ENCODE data around the gene CCT7. TPM values are rescaled to one million over a fixed set of nuclear protein-coding genes. Genes with fewer than 3 reads are reported as not detected.

The CCT7 gene
- total and polyA plus RNA-seq, 2 experiments from 2014 or later: 190 to 197 TPM

DNA sequence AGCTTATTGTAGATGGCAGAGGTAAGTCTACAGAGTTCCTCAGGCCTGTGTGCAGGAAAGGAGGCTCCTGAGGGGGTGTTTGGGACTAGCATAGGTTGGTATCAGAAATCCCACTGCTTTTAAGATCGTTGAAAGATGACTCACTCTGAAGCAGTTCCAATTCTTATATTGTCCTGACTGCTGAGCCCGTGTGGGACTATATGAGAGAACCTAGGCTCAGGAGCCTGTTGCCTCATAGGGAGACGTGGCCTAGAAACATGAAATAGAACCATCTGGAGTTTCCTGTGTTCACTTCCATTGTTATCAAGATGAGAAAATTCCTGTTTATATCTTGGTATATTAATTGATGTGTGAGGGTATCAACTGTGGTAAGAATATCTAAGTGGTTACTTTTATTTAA lies 5.7 kb downstream of the CCT7 start:
- WGBS (ENCODE audit: low lambda C conversion rate, missing lambda C conversion rate): 77% methylated on average over 3 of the region's 3 CpGs
- Histone ChIP-seq H3K9me2 (replicated peaks; ENCODE audit: insufficient read depth) (no peaks in the 10 kb centered on the region), H3K4me1 (ENCODE audit: insufficient read depth) (peaks cover 6% of the 10 kb centered on the region), H4K20me1 (ENCODE audit: insufficient read depth, poor library complexity, severe bottlenecking) (peaks cover 90% of the 10 kb centered on the region), H3K79me2 (peaks cover 83% of the 10 kb centered on the region), H3K4me2 (no peak overlapping the region), H3K36me3 (replicated peaks; ENCODE audit: insufficient read depth, low read depth) (no peaks in the 10 kb centered on the region), H3K27me3 (no peaks in the 10 kb centered on the region), H3K4me3 (no peak overlapping the region), H2AFZ (no peak overlapping the region), H3K9me3 (ENCODE audit: low read depth) (no peaks in the 10 kb centered on the region), H3K27ac (no peak overlapping the region)
- TF ChIP-seq, protein P1, sequence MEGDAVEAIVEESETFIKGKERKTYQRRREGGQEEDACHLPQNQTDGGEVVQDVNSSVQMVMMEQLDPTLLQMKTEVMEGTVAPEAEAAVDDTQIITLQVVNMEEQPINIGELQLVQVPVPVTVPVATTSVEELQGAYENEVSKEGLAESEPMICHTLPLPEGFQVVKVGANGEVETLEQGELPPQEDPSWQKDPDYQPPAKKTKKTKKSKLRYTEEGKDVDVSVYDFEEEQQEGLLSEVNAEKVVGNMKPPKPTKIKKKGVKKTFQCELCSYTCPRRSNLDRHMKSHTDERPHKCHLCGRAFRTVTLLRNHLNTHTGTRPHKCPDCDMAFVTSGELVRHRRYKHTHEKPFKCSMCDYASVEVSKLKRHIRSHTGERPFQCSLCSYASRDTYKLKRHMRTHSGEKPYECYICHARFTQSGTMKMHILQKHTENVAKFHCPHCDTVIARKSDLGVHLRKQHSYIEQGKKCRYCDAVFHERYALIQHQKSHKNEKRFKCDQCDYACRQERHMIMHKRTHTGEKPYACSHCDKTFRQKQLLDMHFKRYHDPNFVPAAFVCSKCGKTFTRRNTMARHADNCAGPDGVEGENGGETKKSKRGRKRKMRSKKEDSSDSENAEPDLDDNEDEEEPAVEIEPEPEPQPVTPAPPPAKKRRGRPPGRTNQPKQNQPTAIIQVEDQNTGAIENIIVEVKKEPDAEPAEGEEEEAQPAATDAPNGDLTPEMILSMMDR (IDR thresholded peaks at IDR 0.05; ENCODE audit: poor library complexity): no peak
- TF ChIP-seq EZH2phosphoT487 (IDR thresholded peaks at IDR 0.05; ENCODE audit: low read depth, severe bottlenecking, unreplicated experiment): no peak
- TF ChIP-seq EZH2 (IDR thresholded peaks at IDR 0.05; ENCODE audit: borderline replicate concordance): no peak
- no peak for DNase-seq (ENCODE audit: low spot score)

DNA sequence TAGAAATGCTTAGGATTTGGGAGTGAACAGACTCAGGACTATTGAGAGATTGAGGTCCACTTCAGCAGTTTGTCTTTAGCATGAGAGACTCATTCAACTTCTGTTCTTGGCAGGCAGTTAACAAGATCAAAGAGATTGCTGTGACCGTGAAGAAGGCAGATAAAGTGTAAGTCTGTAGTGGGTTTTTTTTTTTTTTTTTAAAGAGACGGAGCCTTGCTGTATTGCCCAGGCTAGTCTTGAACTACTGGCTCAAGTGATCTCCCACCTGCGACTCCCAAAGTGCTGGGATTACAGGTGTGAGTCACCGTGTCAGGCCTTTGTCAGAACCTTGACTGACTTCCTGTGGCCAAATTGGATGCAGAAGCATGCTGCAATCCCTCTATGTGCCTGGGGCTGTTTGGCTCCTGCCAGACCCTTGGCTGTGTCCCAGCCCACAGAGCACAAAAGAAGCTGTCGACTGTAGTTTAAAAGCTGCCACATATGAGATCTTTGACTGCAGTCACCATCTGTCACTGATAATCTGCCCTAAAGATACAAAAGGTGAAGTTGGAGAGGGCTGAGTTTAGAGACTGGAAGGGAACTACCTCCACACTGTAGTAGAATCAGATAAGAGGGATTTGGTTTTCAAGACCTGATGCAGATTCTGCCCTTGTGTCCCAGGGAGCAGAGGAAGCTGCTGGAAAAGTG lies 9.9 kb downstream of the CCT7 start:
- Histone ChIP-seq H3K9me2 (replicated peaks; ENCODE audit: insufficient read depth) (no peaks in the 10 kb centered on the region), H3K4me1 (ENCODE audit: insufficient read depth) (no peaks in the 10 kb centered on the region), H3K27me3 (no peaks in the 10 kb centered on the region), H2AFZ (no peak overlapping the region), H3K27ac (no peak overlapping the region), H3K36me3 (replicated peaks; ENCODE audit: insufficient read depth, low read depth) (no peaks in the 10 kb centered on the region), H3K79me2 (peaks cover 46% of the 10 kb centered on the region), H3K4me2 (no peak overlapping the region), H3K9me3 (ENCODE audit: low read depth) (no peaks in the 10 kb centered on the region), H4K20me1 (ENCODE audit: insufficient read depth, poor library complexity, severe bottlenecking) (peaks cover 54% of the 10 kb centered on the region), H3K4me3 (no peak overlapping the region)
- 52% methylated on average over 5 of the region's 5 CpGs for WGBS (ENCODE audit: low lambda C conversion rate, missing lambda C conversion rate)
- TF ChIP-seq EZH2 (IDR thresholded peaks at IDR 0.05; ENCODE audit: borderline replicate concordance): no peak
- TF ChIP-seq, protein P1 (IDR thresholded peaks at IDR 0.05; ENCODE audit: poor library complexity): no peak
- TF ChIP-seq EZH2phosphoT487 (IDR thresholded peaks at IDR 0.05; ENCODE audit: low read depth, severe bottlenecking, unreplicated experiment): no peak
- DNase-seq (ENCODE audit: low spot score): no peak

DNA sequence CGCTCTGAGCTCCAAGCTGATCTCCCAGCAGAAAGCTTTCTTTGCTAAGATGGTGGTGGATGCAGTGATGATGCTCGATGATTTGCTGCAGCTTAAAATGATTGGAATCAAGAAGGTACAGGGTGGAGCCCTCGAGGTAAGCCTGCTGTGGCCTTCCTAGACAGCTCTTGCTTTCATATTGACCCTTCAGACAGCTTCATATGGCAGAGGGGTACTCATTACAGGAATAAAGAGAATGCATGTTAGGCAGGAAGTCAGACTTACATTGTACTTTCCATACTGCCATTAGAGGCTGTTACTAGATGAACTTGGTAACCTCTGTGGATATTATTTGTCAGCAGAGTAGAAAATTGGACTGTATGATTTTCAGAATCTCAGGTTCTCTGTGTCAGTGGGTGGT lies 10.5 kb downstream of the CCT7 start:
- no peaks in the 10 kb centered on the region for H3K4me1 ChIP-seq (ENCODE audit: insufficient read depth)
- DNase-seq (ENCODE audit: low spot score): no peak
- H2AFZ ChIP-seq: no peak overlapping the region
- H4K20me1 ChIP-seq (ENCODE audit: insufficient read depth, poor library complexity, severe bottlenecking): peaks cover 50% of the 10 kb centered on the region
- H3K79me2 ChIP-seq: peaks cover 40% of the 10 kb centered on the region
- no peaks in the 10 kb centered on the region for H3K27me3 ChIP-seq
- H3K27ac ChIP-seq: no peak overlapping the region
- no peaks in the 10 kb centered on the region for H3K9me3 ChIP-seq (ENCODE audit: low read depth)
- no peaks in the 10 kb centered on the region for H3K36me3 ChIP-seq (replicated peaks; ENCODE audit: insufficient read depth, low read depth)
- H3K4me3 ChIP-seq: no peak overlapping the region
- 93% methylated on average over 3 of the region's 3 CpGs for WGBS (ENCODE audit: low lambda C conversion rate, missing lambda C conversion rate)
- no peaks in the 10 kb centered on the region for H3K9me2 ChIP-seq (replicated peaks; ENCODE audit: insufficient read depth)
- TF ChIP-seq, protein P1 (IDR thresholded peaks at IDR 0.05; ENCODE audit: poor library complexity): no peak
- TF ChIP-seq EZH2phosphoT487 (IDR thresholded peaks at IDR 0.05; ENCODE audit: low read depth, severe bottlenecking, unreplicated experiment) (no peak), EZH2 (IDR thresholded peaks at IDR 0.05; ENCODE audit: borderline replicate concordance) (no peak)
- no peak overlapping the region for H3K4me2 ChIP-seq

All from hepatocyte (in vitro differentiated cells).